ENCODE results near the gene LATS2. TPM values are rescaled to one million over a fixed set of nuclear protein-coding genes. Genes with fewer than 3 reads are reported as not detected.

LATS2 gene
- total and polyA plus RNA-seq, 9 donors = 7.3 to 25.7 (median 17.7) TPM

- Histone ChIP-seq H3K4me3 (ENCODE audit: low read length) (no peak overlapping the region), H3K36me3 (ENCODE audit: control insufficient read depth, insufficient read depth, low read length) (peaks cover 23% of the 10 kb centered on the region), H3K9me3 (replicated peaks; ENCODE audit: control insufficient read depth, low read depth, low read length) (no peaks in the 10 kb centered on the region), H3K27me3 (ENCODE audit: control insufficient read depth, insufficient read depth, low read length) (no peaks in the 10 kb centered on the region), H3K4me1 (ENCODE audit: control insufficient read depth, insufficient read depth, low read length) (peaks cover 17% of the 10 kb centered on the region), H3K27ac (ENCODE audit: low read length) (no peak overlapping the region)
- WGBS (ENCODE audit: insufficient coverage) = 63% methylated on average over 3 of the region's 4 CpGs
- DNase-seq = no peak
Measured at GRCh38 chr13:20995245-20995838, 66.0 kb downstream of the LATS2 start.

- peaks cover 30% of the 10 kb centered on the region for H3K36me3 ChIP-seq (ENCODE audit: control insufficient read depth, insufficient read depth, low read length)
- DNase-seq = no peak
- H3K9me3 ChIP-seq (replicated peaks; ENCODE audit: control insufficient read depth, low read depth, low read length) = no peaks in the 10 kb centered on the region
- H3K4me3 ChIP-seq (ENCODE audit: low read length) = no peak overlapping the region
- 100% methylated on average over 2 of the region's 7 CpGs for WGBS (ENCODE audit: insufficient coverage)
- no peak overlapping the region for H3K27ac ChIP-seq (ENCODE audit: low read length)
- H3K27me3 ChIP-seq (ENCODE audit: control insufficient read depth, insufficient read depth, low read length) = no peaks in the 10 kb centered on the region
- peaks cover 20% of the 10 kb centered on the region for H3K4me1 ChIP-seq (ENCODE audit: control insufficient read depth, insufficient read depth, low read length)
Measured at GRCh38 chr13:20994441-20994821, 67.0 kb downstream of the LATS2 start.

- 96% methylated on average over 9 of the region's 13 CpGs for WGBS (ENCODE audit: insufficient coverage)
- H3K9me3 ChIP-seq (replicated peaks; ENCODE audit: control insufficient read depth, low read depth, low read length) = no peaks in the 10 kb centered on the region
- peaks cover 35% of the 10 kb centered on the region for H3K36me3 ChIP-seq (ENCODE audit: control insufficient read depth, insufficient read depth, low read length)
- peaks cover 20% of the 10 kb centered on the region for H3K4me1 ChIP-seq (ENCODE audit: control insufficient read depth, insufficient read depth, low read length)
- no peak overlapping the region for H3K4me3 ChIP-seq (ENCODE audit: low read length)
- H3K27ac ChIP-seq (ENCODE audit: low read length) = no peak overlapping the region
- DNase-seq = no peak
- no peaks in the 10 kb centered on the region for H3K27me3 ChIP-seq (ENCODE audit: control insufficient read depth, insufficient read depth, low read length)
Measured at GRCh38 chr13:20993661-20994440, 67.5 kb downstream of the LATS2 start.

GRCh38 chr13:20993211-20993610, 68.2 kb downstream of the LATS2 start:
- WGBS (ENCODE audit: insufficient coverage) = 89% methylated on average over 3 of the region's 4 CpGs
- Histone ChIP-seq H3K36me3 (ENCODE audit: control insufficient read depth, insufficient read depth, low read length) (peaks cover 40% of the 10 kb centered on the region), H3K27me3 (ENCODE audit: control insufficient read depth, insufficient read depth, low read length) (no peaks in the 10 kb centered on the region), H3K9me3 (replicated peaks; ENCODE audit: control insufficient read depth, low read depth, low read length) (no peaks in the 10 kb centered on the region), H3K27ac (ENCODE audit: low read length) (no peak overlapping the region), H3K4me1 (ENCODE audit: control insufficient read depth, insufficient read depth, low read length) (peaks cover 16% of the 10 kb centered on the region), H3K4me3 (ENCODE audit: low read length) (no peak overlapping the region)
- DNase-seq = no peak

- Histone ChIP-seq H3K9me3 (replicated peaks; ENCODE audit: control insufficient read depth, low read depth, low read length) (no peaks in the 10 kb centered on the region), H3K27ac (ENCODE audit: low read length) (no peak overlapping the region), H3K36me3 (ENCODE audit: control insufficient read depth, insufficient read depth, low read length) (peaks cover 47% of the 10 kb centered on the region), H3K4me1 (ENCODE audit: control insufficient read depth, insufficient read depth, low read length) (peaks cover 5% of the 10 kb centered on the region), H3K4me3 (ENCODE audit: low read length) (no peak overlapping the region), H3K27me3 (ENCODE audit: control insufficient read depth, insufficient read depth, low read length) (no peaks in the 10 kb centered on the region)
- DNase-seq = no peak
- 89% methylated on average over 17 of the region's 17 CpGs for WGBS (ENCODE audit: insufficient coverage)
Measured at GRCh38 chr13:20991741-20992520, 69.5 kb downstream of the LATS2 start.

GRCh38 chr13:20990910-20991525, 70.4 kb downstream of the LATS2 start:
- 84% methylated on average over 7 of the region's 14 CpGs for WGBS (ENCODE audit: insufficient coverage)
- no peak overlapping the region for H3K27ac ChIP-seq (ENCODE audit: low read length)
- H3K27me3 ChIP-seq (ENCODE audit: control insufficient read depth, insufficient read depth, low read length) = no peaks in the 10 kb centered on the region
- H3K9me3 ChIP-seq (replicated peaks; ENCODE audit: control insufficient read depth, low read depth, low read length) = no peaks in the 10 kb centered on the region
- no peak overlapping the region for H3K4me3 ChIP-seq (ENCODE audit: low read length)
- H3K36me3 ChIP-seq (ENCODE audit: control insufficient read depth, insufficient read depth, low read length) = peaks cover 47% of the 10 kb centered on the region
- DNase-seq = no peak
- peaks cover 3% of the 10 kb centered on the region for H3K4me1 ChIP-seq (ENCODE audit: control insufficient read depth, insufficient read depth, low read length)

- Histone ChIP-seq H3K9me3 (replicated peaks; ENCODE audit: control insufficient read depth, low read depth, low read length) (no peaks in the 10 kb centered on the region), H3K27ac (ENCODE audit: low read length) (no peak overlapping the region), H3K27me3 (ENCODE audit: control insufficient read depth, insufficient read depth, low read length) (no peaks in the 10 kb centered on the region), H3K36me3 (ENCODE audit: control insufficient read depth, insufficient read depth, low read length) (peaks cover 44% of the 10 kb centered on the region), H3K4me1 (ENCODE audit: control insufficient read depth, insufficient read depth, low read length) (peaks cover 3% of the 10 kb centered on the region), H3K4me3 (ENCODE audit: low read length) (no peak overlapping the region)
- DNase-seq = peak; percentile 42
- WGBS (ENCODE audit: insufficient coverage) = 81% methylated on average over 8 of the region's 9 CpGs
Measured at GRCh38 chr13:20989656-20990321, 71.6 kb downstream of the LATS2 start.

- peaks cover 42% of the 10 kb centered on the region for H3K36me3 ChIP-seq (ENCODE audit: control insufficient read depth, insufficient read depth, low read length)
- H3K4me1 ChIP-seq (ENCODE audit: control insufficient read depth, insufficient read depth, low read length) = peaks cover 3% of the 10 kb centered on the region
- 96% methylated on average over 42 of the region's 44 CpGs for WGBS (ENCODE audit: insufficient coverage)
- no peaks in the 10 kb centered on the region for H3K9me3 ChIP-seq (replicated peaks; ENCODE audit: control insufficient read depth, low read depth, low read length)
- H3K27me3 ChIP-seq (ENCODE audit: control insufficient read depth, insufficient read depth, low read length) = no peaks in the 10 kb centered on the region
- no peak for DNase-seq
- H3K4me3 ChIP-seq (ENCODE audit: low read length) = no peak overlapping the region
- H3K27ac ChIP-seq (ENCODE audit: low read length) = no peak overlapping the region
Measured at GRCh38 chr13:20988909-20989655, 72.3 kb downstream of the LATS2 start.

Measured in muscle of leg (tissue), 11 donors.